ENCODE data around the gene FAM20A. TPM values are rescaled to one million over a fixed set of nuclear protein-coding genes. Genes with fewer than 3 reads are reported as not detected.

Gene FAM20A
- total RNA-seq, 2 donors from 2014 or later: not detected

DNA sequence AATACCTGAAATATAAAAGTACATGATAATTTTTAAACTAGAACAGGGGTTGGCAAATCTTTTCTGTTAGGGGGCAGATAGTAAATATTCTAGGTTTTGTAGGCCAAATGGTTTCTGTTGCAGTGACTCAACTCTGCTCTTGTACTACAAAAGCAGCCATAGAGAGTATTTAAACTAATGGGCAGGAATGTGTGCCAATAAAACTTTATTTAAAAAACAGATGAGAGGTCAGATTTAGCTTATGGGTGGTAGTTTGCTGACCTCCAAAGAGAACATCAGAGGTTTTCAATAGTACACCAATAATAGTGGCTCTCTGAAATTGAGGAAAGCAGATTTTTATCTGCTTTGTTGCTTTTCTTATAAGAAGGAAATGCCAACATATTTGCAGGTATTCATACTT lies 15.2 kb upstream of the FAM20A start:
- no peak overlapping the region for H3K4me3 Mint-ChIP-seq
- no peak for DNase-seq (ENCODE audit: low spot score)

DNA sequence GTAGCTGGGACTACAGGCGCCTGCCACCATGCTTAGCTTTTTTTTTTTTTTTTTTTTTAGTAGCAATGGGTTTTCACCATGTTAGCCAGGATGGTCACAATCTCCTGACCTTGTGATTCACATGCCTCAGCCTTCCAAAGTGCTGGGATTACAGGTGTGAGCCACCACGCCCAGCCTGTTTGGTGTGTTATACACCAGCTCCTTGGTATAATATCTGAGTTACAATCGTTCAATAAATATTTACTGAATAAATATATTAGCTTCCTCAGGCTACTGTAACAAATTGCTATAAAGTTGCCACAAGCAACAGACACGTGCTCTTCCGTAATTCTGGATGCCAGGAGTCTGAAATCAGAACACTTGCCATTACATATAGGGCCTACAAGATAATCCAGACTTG lies 13.6 kb upstream of the FAM20A start:
- no peak overlapping the region for H3K4me3 Mint-ChIP-seq
- no peaks in the 10 kb centered on the region for H3K36me3 Mint-ChIP-seq
- H3K27ac Mint-ChIP-seq: no peak overlapping the region
- no peaks in the 10 kb centered on the region for H3K9me3 Mint-ChIP-seq
- H3K4me1 Mint-ChIP-seq (ENCODE audit: low read depth in 2 of 2): peaks cover 0 to 3% of the 10 kb centered on the region in 2 donors
- peaks cover 23 to 26% of the 10 kb centered on the region in 2 donors for H3K27me3 Mint-ChIP-seq
- ATAC-seq (no peak), DNase-seq (ENCODE audit: low spot score) (no peak)

More for the DNA sequence above, 15.2 kb upstream of the FAM20A start:
- ATAC-seq: no peak
- Mint-ChIP-seq H3K27me3 (peaks cover 33 to 39% of the 10 kb centered on the region in 2 donors), H3K9me3 (no peaks in the 10 kb centered on the region), H3K36me3 (no peaks in the 10 kb centered on the region), H3K27ac (no peak overlapping the region), H3K4me1 (ENCODE audit: low read depth in 2 of 2) (peaks cover 0 to 3% of the 10 kb centered on the region in 2 donors)

DNA sequence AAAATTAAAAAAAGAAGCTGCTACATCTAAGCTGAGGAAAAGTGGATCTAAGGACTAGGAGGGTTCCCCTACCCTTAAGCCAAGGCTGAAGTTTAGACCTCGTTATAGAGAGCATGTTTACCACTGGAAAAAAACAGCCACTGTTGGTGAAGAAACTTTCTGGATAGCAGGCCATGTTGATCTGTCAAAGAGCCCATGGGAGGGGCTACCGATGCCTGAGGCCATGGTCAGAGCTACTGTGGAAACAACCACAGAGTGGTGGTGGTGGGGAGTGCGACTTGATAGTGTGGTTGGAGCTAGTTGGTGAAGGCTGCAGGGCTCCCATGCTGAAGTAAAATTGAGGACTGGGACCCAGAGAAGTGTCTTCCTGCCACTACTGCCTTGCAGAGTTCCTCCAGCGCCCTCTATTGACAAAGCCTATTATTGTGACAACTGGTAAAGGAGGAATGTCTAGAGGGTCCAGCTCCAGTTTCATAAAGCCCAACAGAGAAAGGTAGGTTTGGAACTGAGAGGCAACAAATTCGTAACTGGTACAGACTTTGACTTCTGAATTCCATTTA lies 12.7 kb upstream of the FAM20A start:
- no peak for DNase-seq (ENCODE audit: low spot score)
- no peak overlapping the region for H3K4me3 Mint-ChIP-seq
- peak; percentile 48 to 64 for ATAC-seq
- H3K36me3 Mint-ChIP-seq: no peaks in the 10 kb centered on the region
- H3K4me1 Mint-ChIP-seq (ENCODE audit: low read depth in 2 of 2): peaks cover 0 to 3% of the 10 kb centered on the region in 2 donors
- no peak overlapping the region for H3K27ac Mint-ChIP-seq
- H3K9me3 Mint-ChIP-seq: peaks cover 3% of the 10 kb centered on the region
- peaks cover 16 to 20% of the 10 kb centered on the region in 2 donors for H3K27me3 Mint-ChIP-seq

DNA sequence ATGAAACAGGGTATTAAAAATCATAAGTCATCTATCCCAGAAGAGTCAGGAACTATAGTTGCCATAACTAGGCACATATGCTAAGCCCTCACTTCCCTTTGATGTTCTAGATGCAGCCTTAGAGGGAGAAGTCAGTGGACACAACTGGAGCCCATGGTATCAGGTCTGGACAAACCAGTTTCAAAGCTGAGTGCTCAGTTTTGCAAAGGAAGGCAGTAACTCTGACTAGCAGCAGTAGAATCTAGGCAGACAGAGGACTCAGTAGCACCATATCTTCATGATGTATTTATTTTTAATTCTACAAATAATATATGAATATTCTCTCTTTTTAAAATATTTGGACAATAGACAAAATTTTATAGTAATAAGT lies 11.7 kb upstream of the FAM20A start:
- DNase-seq (ENCODE audit: low spot score): no peak
- Mint-ChIP-seq H3K4me1 (ENCODE audit: low read depth in 2 of 2) (peaks cover 0 to 3% of the 10 kb centered on the region in 2 donors), H3K36me3 (peaks cover 2% of the 10 kb centered on the region), H3K27me3 (peaks cover 9 to 15% of the 10 kb centered on the region in 2 donors), H3K4me3 (no peak overlapping the region), H3K27ac (no peak overlapping the region), H3K9me3 (peaks cover 6% of the 10 kb centered on the region)
- no peak for ATAC-seq

DNA sequence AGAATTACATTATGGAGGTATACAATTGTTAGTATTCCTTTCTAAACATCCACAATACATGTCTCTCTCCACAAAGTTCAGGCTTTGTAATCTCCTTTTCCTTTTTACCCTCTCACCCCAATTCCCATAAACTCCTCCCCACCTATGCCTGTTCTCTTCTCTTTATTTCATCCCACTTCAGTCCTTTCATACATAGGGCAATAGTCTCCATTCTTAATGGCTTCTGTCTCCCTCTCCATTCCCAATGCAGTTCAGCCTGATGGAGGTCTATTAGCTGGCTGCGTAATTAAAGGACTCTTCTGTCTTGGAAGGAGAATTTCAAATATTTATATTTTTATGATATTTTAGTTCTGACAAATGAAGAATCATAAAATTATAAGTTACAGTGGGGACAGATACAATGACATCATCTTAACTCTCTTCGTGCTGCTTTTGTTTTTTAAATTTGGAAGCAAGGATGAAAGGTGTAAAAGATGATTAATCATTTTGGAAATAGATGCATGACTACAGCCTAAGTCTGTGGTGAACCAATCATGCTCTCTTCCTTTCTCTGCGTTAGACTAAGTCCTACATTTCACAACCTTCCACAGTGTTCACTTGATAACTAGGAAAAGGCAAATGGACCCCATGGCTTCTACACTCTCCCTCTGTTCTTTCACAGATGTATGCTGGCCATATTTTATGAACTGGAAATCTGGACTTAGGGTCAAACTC lies 11.2 kb upstream of the FAM20A start:
- no peak overlapping the region for H3K27ac Mint-ChIP-seq
- peaks cover 7% of the 10 kb centered on the region for H3K36me3 Mint-ChIP-seq
- no peak overlapping the region for H3K4me3 Mint-ChIP-seq
- H3K4me1 Mint-ChIP-seq (ENCODE audit: low read depth in 2 of 2): peaks cover 0 to 3% of the 10 kb centered on the region in 2 donors
- ATAC-seq (no peak), DNase-seq (ENCODE audit: low spot score) (no peak)
- peaks cover 8% of the 10 kb centered on the region for H3K9me3 Mint-ChIP-seq
- peaks cover 6 to 20% of the 10 kb centered on the region in 2 donors for H3K27me3 Mint-ChIP-seq

DNA sequence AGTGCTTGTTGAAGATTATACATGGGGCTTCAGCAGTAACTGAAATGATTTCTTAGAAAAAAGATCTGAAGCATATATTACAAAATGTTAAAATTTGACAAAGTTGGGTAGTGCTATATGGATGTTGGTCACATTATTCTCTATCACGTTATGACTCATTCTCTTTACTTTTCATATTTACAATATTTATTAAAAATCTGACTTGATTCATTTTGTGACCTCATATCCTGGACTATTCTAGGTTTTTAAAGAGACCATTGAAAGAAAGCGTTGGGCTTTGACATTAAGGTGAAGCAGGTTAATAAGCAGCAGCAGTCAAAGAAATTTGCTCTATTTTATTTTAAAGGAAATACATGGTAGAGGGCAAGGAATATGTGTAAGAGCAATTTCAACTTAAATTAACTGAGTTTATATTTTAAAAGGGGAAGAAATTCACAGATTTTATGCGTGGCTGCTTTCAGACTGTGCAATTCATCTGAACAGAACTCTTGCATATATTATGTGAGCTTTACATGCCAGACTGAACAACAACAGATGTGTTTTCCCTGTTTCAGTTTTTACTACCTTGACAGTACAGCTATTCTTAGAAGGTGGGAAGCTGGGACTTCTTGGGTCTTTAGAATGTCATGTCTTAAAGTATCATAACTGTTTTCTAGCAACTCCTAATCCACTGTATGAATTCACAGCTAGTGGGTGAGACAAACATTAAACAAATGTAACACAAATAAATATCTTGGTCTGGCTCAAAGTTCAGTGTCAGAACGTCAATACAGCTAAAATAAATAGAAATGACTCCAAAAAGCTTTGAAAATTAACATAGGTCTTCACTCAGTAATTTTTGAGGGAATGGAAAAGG lies 10.4 kb upstream of the FAM20A start:
- Mint-ChIP-seq H3K36me3 (peaks cover 11% of the 10 kb centered on the region), H3K27me3 (peaks cover 8 to 16% of the 10 kb centered on the region in 2 donors), H3K4me3 (no peak overlapping the region), H3K4me1 (ENCODE audit: low read depth in 2 of 2) (peaks cover 0 to 3% of the 10 kb centered on the region in 2 donors), H3K9me3 (peaks cover 11% of the 10 kb centered on the region), H3K27ac (no peak overlapping the region)
- DNase-seq (ENCODE audit: low spot score) (no peak), ATAC-seq (no peak)

DNA sequence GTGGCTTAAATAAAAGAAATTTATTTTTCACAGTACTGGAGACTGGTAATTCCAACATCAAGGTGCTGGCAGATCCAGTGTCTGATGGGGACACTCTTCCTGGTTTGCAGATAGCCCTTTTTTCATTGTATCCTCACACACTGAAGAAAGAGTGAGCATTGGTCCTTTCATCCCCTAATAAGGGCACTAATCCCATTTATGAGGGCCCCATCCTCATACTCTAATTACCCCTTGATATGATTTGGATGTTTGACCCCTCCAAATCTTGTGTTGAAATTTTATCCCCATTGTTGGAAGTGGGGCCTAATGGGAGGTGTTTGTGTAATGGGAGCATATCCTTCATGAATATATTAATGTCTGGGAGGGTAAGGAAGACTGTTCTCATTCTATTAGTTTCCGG lies 9.4 kb upstream of the FAM20A start:
- ATAC-seq (no peak), DNase-seq (ENCODE audit: low spot score) (no peak)
- Mint-ChIP-seq H3K4me3 (no peak overlapping the region), H3K27me3 (peaks cover 8 to 14% of the 10 kb centered on the region in 2 donors), H3K27ac (no peak overlapping the region), H3K36me3 (peaks cover 11% of the 10 kb centered on the region), H3K4me1 (ENCODE audit: low read depth in 2 of 2) (peaks cover 0 to 3% of the 10 kb centered on the region in 2 donors), H3K9me3 (peaks cover 11% of the 10 kb centered on the region)

DNA sequence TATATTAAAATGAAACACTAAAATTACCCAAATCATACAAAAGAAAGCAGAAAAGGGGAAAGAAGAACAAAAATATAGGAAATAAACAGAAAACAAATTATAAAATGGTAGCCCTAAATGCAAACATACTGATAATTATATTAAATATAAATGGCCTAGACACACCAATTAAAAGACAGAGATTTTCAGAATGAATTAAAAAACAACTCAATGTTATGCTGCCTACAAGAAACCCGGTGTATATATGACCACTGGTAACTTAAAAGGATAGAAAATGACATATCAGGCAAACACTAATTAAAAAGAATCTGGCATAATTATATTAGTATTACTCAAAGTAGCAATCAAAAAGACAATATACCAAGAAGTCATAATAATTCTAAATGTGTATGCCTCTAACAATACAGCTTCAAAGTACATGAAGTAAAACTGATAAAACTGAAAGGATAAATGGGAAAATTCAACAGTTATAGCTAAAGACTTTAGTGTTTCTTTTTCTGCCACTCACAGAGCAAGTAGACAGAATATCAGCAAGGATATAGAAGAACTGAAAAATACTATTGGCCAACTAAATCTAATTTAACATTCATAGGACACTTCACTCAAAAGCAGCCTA lies 7.5 kb upstream of the FAM20A start:
- peaks cover 0 to 2% of the 10 kb centered on the region in 2 donors for H3K4me1 Mint-ChIP-seq (ENCODE audit: low read depth in 2 of 2)
- peaks cover 15 to 25% of the 10 kb centered on the region in 2 donors for H3K27me3 Mint-ChIP-seq
- peaks cover 11% of the 10 kb centered on the region for H3K9me3 Mint-ChIP-seq
- no peak overlapping the region for H3K4me3 Mint-ChIP-seq
- ATAC-seq: no peak
- H3K27ac Mint-ChIP-seq: no peak overlapping the region
- DNase-seq (ENCODE audit: low spot score): no peak
- H3K36me3 Mint-ChIP-seq: peaks cover 11% of the 10 kb centered on the region

DNA sequence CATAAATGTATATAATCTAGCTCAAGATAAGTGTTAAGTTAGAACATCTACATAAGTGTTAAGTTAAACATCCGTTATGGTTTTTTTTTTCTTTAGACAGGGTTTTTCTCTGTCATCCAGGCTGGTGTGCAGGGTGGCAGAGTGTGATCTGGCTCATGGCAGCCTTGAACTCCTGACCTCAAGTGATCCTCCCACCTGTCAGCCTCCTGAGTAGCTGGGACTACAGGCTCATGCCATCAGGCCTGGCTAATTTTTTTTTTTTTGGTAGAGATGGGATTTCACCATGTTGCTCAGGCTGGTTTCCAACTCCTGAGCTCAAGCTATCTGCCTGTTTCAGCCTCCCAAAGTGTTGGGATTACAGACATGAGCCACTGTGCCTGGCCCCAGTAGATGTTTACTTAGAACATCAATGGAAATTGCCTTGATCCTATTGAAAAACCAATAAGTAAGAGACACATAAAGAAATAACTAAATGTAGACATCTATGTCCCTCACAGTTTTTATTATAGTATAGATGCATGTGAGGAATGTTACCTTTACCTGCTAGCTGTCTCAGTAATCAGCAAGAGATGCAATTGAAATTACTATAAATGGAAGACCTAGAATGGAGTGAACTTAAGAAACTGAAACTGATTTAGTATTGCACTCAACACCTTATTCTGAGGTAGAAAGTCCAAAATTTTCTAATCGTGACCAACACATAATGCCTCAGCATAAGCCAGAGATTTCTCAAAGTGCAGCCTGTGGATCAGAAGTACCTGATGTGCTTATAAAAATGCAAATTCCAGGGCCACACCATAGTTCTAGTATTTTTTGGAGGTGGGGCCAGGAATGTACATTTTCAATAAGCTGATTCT lies 5.5 kb upstream of the FAM20A start:
- no peak for ATAC-seq
- Mint-ChIP-seq H3K27ac (no peak overlapping the region), H3K36me3 (peaks cover 11% of the 10 kb centered on the region), H3K9me3 (peaks cover 11% of the 10 kb centered on the region), H3K27me3 (peaks cover 26 to 37% of the 10 kb centered on the region in 2 donors), H3K4me3 (no peak overlapping the region), H3K4me1 (ENCODE audit: low read depth in 2 of 2) (peaks cover 0 to 4% of the 10 kb centered on the region in 2 donors)
- no peak for DNase-seq (ENCODE audit: low spot score)

DNA sequence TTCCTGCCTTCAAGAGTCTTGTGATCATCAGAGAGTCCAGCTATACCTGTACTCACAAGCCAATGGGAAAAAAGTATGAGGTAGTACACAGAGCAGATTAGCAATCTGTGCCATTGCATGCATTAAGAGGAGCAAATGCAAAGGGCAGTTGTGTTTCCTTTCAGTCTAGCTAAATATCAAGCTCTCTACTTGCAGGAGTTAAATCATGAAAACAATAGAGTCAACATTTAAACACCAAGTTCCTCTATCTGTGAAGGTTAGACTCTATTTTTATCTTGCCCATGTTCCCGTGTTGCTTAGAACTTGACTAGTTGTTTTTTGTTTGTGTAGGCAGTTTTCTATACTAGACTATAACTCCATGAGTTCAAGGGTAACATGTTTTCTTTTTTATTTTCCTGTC lies 4.7 kb upstream of the FAM20A start:
- peaks cover 29 to 39% of the 10 kb centered on the region in 2 donors for H3K27me3 Mint-ChIP-seq
- no peak for DNase-seq (ENCODE audit: low spot score)
- no peak overlapping the region for H3K27ac Mint-ChIP-seq
- peaks cover 11% of the 10 kb centered on the region for H3K9me3 Mint-ChIP-seq
- peaks cover 0 to 9% of the 10 kb centered on the region in 2 donors for H3K4me1 Mint-ChIP-seq (ENCODE audit: low read depth in 2 of 2)
- ATAC-seq: no peak
- peaks cover 11% of the 10 kb centered on the region for H3K36me3 Mint-ChIP-seq
- H3K4me3 Mint-ChIP-seq: no peak overlapping the region

DNA sequence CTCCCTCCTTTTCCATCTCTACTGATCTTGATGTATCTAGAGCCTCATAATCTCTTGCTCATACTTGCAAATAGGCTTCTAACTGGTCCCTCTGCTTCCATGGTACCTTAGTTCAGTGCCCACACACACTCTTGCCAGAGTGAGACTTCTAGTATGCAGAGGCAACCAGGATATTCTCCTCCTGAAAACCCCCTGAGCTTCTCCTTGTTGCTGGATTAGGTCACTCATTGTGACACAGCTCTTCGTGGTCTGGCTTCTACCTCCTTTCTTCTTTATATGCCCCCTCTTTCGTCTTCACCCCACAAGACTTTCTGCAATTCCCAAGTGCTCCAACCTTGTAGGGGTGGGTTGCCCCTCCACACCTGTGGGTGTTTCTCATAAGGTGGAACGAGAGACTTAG lies 2.5 kb upstream of the FAM20A start:
- Mint-ChIP-seq H3K4me1 (ENCODE audit: low read depth in 2 of 2) (peaks cover 4 to 13% of the 10 kb centered on the region in 2 donors), H3K36me3 (peaks cover 11% of the 10 kb centered on the region), H3K27ac (no peak overlapping the region), H3K9me3 (peaks cover 8% of the 10 kb centered on the region), H3K27me3 (peaks cover 36 to 53% of the 10 kb centered on the region in 2 donors), H3K4me3 (no peak overlapping the region)
- ATAC-seq: no peak
- DNase-seq (ENCODE audit: low spot score): no peak

DNA sequence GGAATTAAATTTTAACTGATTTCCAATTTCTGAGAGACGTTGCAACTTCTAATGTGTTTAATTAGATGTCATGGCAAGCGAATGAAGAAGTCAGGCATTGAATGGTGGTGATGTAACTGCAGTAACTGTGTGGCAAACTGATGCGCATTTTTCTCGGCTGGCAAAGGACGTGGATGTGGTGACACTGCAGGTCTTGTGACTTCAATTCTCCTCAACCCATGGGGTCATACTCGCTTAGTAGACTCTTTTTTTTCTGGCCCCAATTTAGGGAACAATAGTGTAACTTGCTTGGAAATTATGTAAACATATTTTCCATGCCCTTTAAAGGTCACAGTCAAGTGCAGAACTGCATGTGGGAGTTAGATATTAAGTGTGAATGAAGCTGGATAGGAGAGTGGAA lies 1.9 kb upstream of the FAM20A start:
- no peak overlapping the region for H3K4me3 Mint-ChIP-seq
- peaks cover 6% of the 10 kb centered on the region for H3K9me3 Mint-ChIP-seq
- peaks cover 9% of the 10 kb centered on the region for H3K36me3 Mint-ChIP-seq
- ATAC-seq: no peak
- peaks cover 42 to 59% of the 10 kb centered on the region in 2 donors for H3K27me3 Mint-ChIP-seq
- H3K4me1 Mint-ChIP-seq (ENCODE audit: low read depth in 2 of 2): peaks cover 4 to 13% of the 10 kb centered on the region in 2 donors
- H3K27ac Mint-ChIP-seq: no peak overlapping the region
- no peak for DNase-seq (ENCODE audit: low spot score)

DNA sequence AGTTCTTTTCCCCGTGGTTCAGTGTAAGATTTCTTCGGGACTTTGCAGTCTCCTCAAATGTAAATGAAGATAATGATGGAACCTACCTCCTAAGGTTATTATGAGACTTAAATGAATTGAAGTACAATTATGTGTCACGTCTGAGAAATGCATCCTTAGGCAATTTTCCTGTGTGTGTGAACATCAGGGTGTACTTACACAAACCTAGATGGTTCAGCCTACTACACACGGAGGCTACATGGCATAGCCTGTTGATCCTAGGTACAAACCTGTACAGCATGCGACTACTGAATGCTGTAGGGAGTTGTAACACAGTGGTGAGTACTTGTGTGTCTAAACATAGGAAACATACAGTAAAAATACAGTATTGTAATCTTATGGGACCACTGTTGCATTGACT lies 1.1 kb upstream of the FAM20A start:
- DNase-seq (ENCODE audit: low spot score) (no peak), ATAC-seq (no peak)
- Mint-ChIP-seq H3K4me1 (ENCODE audit: low read depth in 2 of 2) (peaks cover 4 to 13% of the 10 kb centered on the region in 2 donors), H3K27me3 (peaks cover 46 to 60% of the 10 kb centered on the region in 2 donors), H3K36me3 (peaks cover 4% of the 10 kb centered on the region), H3K9me3 (peaks cover 2% of the 10 kb centered on the region), H3K4me3 (peak overlapping the region; percentile 24), H3K27ac (no peak overlapping the region)
